Measurements from ENCODE around the gene FOXL2NB.

Gene FOXL2NB

GRCh38 chr3:138946663-138947494 is at the start of gene FOXL2NB, which contains the start of gene FOXL2:
Gene FOXL2NB (plus strand): TSS chr3:138947217. CDS start chr3:138947365, 148 bp downstream.
Gene FOXL2 (minus strand): TSS chr3:138947137. CDS start chr3:138946722, 415 bp downstream.
- Histone ChIP-seq H3K9ac (ENCODE audit: low read length) (no peak within 1 kb of the TSS), H3K9me3 (ENCODE audit: control insufficient read depth, low read length) (no peaks in the 10 kb centered on the region), H3K27me3 (ENCODE audit: control insufficient read depth, insufficient read depth, low read length) (peaks cover 98% of the 10 kb centered on the region), H3K4me1 (ENCODE audit: control insufficient read depth, insufficient read depth, low read length) (peaks cover 37% of the 10 kb centered on the region), H3K4me3 (ENCODE audit: low read length) (no peak within 1 kb of the TSS), H3K36me3 (ENCODE audit: control insufficient read depth, insufficient read depth, low read length) (no peaks in the 10 kb centered on the region)

- no peaks in the 10 kb centered on the region for H3K27me3 ChIP-seq (ENCODE audit: control insufficient read depth, insufficient read depth, low read length)
- H3K4me1 ChIP-seq (ENCODE audit: control insufficient read depth, insufficient read depth, low read length), result peaks cover 18% of the 10 kb centered on the region
- H3K9ac ChIP-seq (ENCODE audit: low read length), result no peak overlapping the region
- no peaks in the 10 kb centered on the region for H3K36me3 ChIP-seq (ENCODE audit: control insufficient read depth, insufficient read depth, low read length)
- H3K9me3 ChIP-seq (ENCODE audit: control insufficient read depth, low read length), result no peaks in the 10 kb centered on the region
- H3K4me3 ChIP-seq (ENCODE audit: low read length), result no peak overlapping the region
These were observed 48.7 kb upstream of the FOXL2NB start for GRCh38 chr3:138898301-138898700.

GRCh38 chr3:138898708-138899107 is 48.3 kb upstream of the FOXL2NB start:
- Histone ChIP-seq H3K36me3 (ENCODE audit: control insufficient read depth, insufficient read depth, low read length) (no peaks in the 10 kb centered on the region), H3K9me3 (ENCODE audit: control insufficient read depth, low read length) (no peaks in the 10 kb centered on the region), H3K4me1 (ENCODE audit: control insufficient read depth, insufficient read depth, low read length) (peaks cover 18% of the 10 kb centered on the region), H3K27me3 (ENCODE audit: control insufficient read depth, insufficient read depth, low read length) (no peaks in the 10 kb centered on the region), H3K9ac (ENCODE audit: low read length) (no peak overlapping the region), H3K4me3 (ENCODE audit: low read length) (no peak overlapping the region)

- Histone ChIP-seq H3K9me3 (ENCODE audit: control insufficient read depth, low read length) (no peaks in the 10 kb centered on the region), H3K36me3 (ENCODE audit: control insufficient read depth, insufficient read depth, low read length) (no peaks in the 10 kb centered on the region), H3K4me1 (ENCODE audit: control insufficient read depth, insufficient read depth, low read length) (peaks cover 18% of the 10 kb centered on the region), H3K4me3 (ENCODE audit: low read length) (no peak overlapping the region), H3K27me3 (ENCODE audit: control insufficient read depth, insufficient read depth, low read length) (no peaks in the 10 kb centered on the region), H3K9ac (ENCODE audit: low read length) (no peak overlapping the region)
These were observed 47.5 kb upstream of the FOXL2NB start for GRCh38 chr3:138899351-138899991.

GRCh38 chr3:138901567-138901966 is 45.5 kb upstream of the FOXL2NB start:
- Histone ChIP-seq H3K4me1 (ENCODE audit: control insufficient read depth, insufficient read depth, low read length) (peaks cover 18% of the 10 kb centered on the region), H3K9ac (ENCODE audit: low read length) (no peak overlapping the region), H3K27me3 (ENCODE audit: control insufficient read depth, insufficient read depth, low read length) (no peaks in the 10 kb centered on the region), H3K9me3 (ENCODE audit: control insufficient read depth, low read length) (no peaks in the 10 kb centered on the region), H3K36me3 (ENCODE audit: control insufficient read depth, insufficient read depth, low read length) (no peaks in the 10 kb centered on the region), H3K4me3 (ENCODE audit: low read length) (no peak overlapping the region)

- Histone ChIP-seq H3K4me1 (ENCODE audit: control insufficient read depth, insufficient read depth, low read length) (peaks cover 18% of the 10 kb centered on the region), H3K9me3 (ENCODE audit: control insufficient read depth, low read length) (no peaks in the 10 kb centered on the region), H3K36me3 (ENCODE audit: control insufficient read depth, insufficient read depth, low read length) (no peaks in the 10 kb centered on the region), H3K4me3 (ENCODE audit: low read length) (no peak overlapping the region), H3K27me3 (ENCODE audit: control insufficient read depth, insufficient read depth, low read length) (no peaks in the 10 kb centered on the region), H3K9ac (ENCODE audit: low read length) (no peak overlapping the region)
These were observed 44.8 kb upstream of the FOXL2NB start for GRCh38 chr3:138902171-138902570.

GRCh38 chr3:138907539-138907938 is 39.5 kb upstream of the FOXL2NB start:
- no peak overlapping the region for H3K9ac ChIP-seq (ENCODE audit: low read length)
- no peaks in the 10 kb centered on the region for H3K36me3 ChIP-seq (ENCODE audit: control insufficient read depth, insufficient read depth, low read length)
- H3K4me1 ChIP-seq (ENCODE audit: control insufficient read depth, insufficient read depth, low read length), result no peaks in the 10 kb centered on the region
- H3K4me3 ChIP-seq (ENCODE audit: low read length), result no peak overlapping the region
- H3K9me3 ChIP-seq (ENCODE audit: control insufficient read depth, low read length), result no peaks in the 10 kb centered on the region
- H3K27me3 ChIP-seq (ENCODE audit: control insufficient read depth, insufficient read depth, low read length), result no peaks in the 10 kb centered on the region

- Histone ChIP-seq H3K9me3 (ENCODE audit: control insufficient read depth, low read length) (no peaks in the 10 kb centered on the region), H3K27me3 (ENCODE audit: control insufficient read depth, insufficient read depth, low read length) (no peaks in the 10 kb centered on the region), H3K4me1 (ENCODE audit: control insufficient read depth, insufficient read depth, low read length) (no peaks in the 10 kb centered on the region), H3K9ac (ENCODE audit: low read length) (no peak overlapping the region), H3K36me3 (ENCODE audit: control insufficient read depth, insufficient read depth, low read length) (no peaks in the 10 kb centered on the region), H3K4me3 (ENCODE audit: low read length) (no peak overlapping the region)
These were observed 38.2 kb upstream of the FOXL2NB start for GRCh38 chr3:138908846-138909245.

GRCh38 chr3:138909904-138910303 is 37.1 kb upstream of the FOXL2NB start:
- H3K4me3 ChIP-seq (ENCODE audit: low read length), result no peak overlapping the region
- no peaks in the 10 kb centered on the region for H3K36me3 ChIP-seq (ENCODE audit: control insufficient read depth, insufficient read depth, low read length)
- H3K27me3 ChIP-seq (ENCODE audit: control insufficient read depth, insufficient read depth, low read length), result no peaks in the 10 kb centered on the region
- H3K9ac ChIP-seq (ENCODE audit: low read length), result no peak overlapping the region
- H3K4me1 ChIP-seq (ENCODE audit: control insufficient read depth, insufficient read depth, low read length), result peaks cover 4% of the 10 kb centered on the region
- H3K9me3 ChIP-seq (ENCODE audit: control insufficient read depth, low read length), result no peaks in the 10 kb centered on the region

GRCh38 chr3:138911621-138912020 is 35.4 kb upstream of the FOXL2NB start:
- Histone ChIP-seq H3K9ac (ENCODE audit: low read length) (no peak overlapping the region), H3K36me3 (ENCODE audit: control insufficient read depth, insufficient read depth, low read length) (no peaks in the 10 kb centered on the region), H3K4me1 (ENCODE audit: control insufficient read depth, insufficient read depth, low read length) (peaks cover 5% of the 10 kb centered on the region), H3K9me3 (ENCODE audit: control insufficient read depth, low read length) (no peaks in the 10 kb centered on the region), H3K27me3 (ENCODE audit: control insufficient read depth, insufficient read depth, low read length) (no peaks in the 10 kb centered on the region), H3K4me3 (ENCODE audit: low read length) (no peak overlapping the region)

GRCh38 chr3:138912237-138912636 is 34.8 kb upstream of the FOXL2NB start:
- H3K27me3 ChIP-seq (ENCODE audit: control insufficient read depth, insufficient read depth, low read length), result no peaks in the 10 kb centered on the region
- no peaks in the 10 kb centered on the region for H3K36me3 ChIP-seq (ENCODE audit: control insufficient read depth, insufficient read depth, low read length)
- H3K4me3 ChIP-seq (ENCODE audit: low read length), result no peak overlapping the region
- no peaks in the 10 kb centered on the region for H3K9me3 ChIP-seq (ENCODE audit: control insufficient read depth, low read length)
- peaks cover 5% of the 10 kb centered on the region for H3K4me1 ChIP-seq (ENCODE audit: control insufficient read depth, insufficient read depth, low read length)
- H3K9ac ChIP-seq (ENCODE audit: low read length), result no peak overlapping the region

- no peak overlapping the region for H3K9ac ChIP-seq (ENCODE audit: low read length)
- no peaks in the 10 kb centered on the region for H3K9me3 ChIP-seq (ENCODE audit: control insufficient read depth, low read length)
- no peaks in the 10 kb centered on the region for H3K36me3 ChIP-seq (ENCODE audit: control insufficient read depth, insufficient read depth, low read length)
- H3K4me1 ChIP-seq (ENCODE audit: control insufficient read depth, insufficient read depth, low read length), result peaks cover 5% of the 10 kb centered on the region
- no peak overlapping the region for H3K4me3 ChIP-seq (ENCODE audit: low read length)
- H3K27me3 ChIP-seq (ENCODE audit: control insufficient read depth, insufficient read depth, low read length), result no peaks in the 10 kb centered on the region
These were observed 33.3 kb upstream of the FOXL2NB start for GRCh38 chr3:138913766-138914165.

Measured in mucosa of stomach (tissue), 1 donor.